Loucy (cell line): ENCODE measurements around the gene SLC1A6.

Experiments used
- H2AFZ ChIP-seq: fragments of 200-600 bp; sonication (generic); 2 replicates; pipeline ENCODE4 v1.6.0; 2016; ENCODE audit warnings: antibody characterized with exemption, mild to moderate bottlenecking, low read length, moderate library complexity
- H3F3A ChIP-seq: fragments of 200-600 bp; 2 replicates; pipeline ENCODE4 v1.6.0; 2016; ENCODE audit warnings: antibody characterized with exemption, low read depth, mild to moderate bottlenecking
- H3K27me3 ChIP-seq: fragments of 200-600 bp; sonication (generic); 2 replicates; pipeline ENCODE4 v1.6.1; 2014; ENCODE audit warnings: low read length, mild to moderate bottlenecking; ENCODE audit not compliant: insufficient read depth, poor library complexity, severe bottlenecking
- H3K36me3 ChIP-seq: fragments of 200-600 bp; sonication (generic); 2 replicates; pipeline ENCODE4 v1.6.1; 2016; ENCODE audit warnings: low read length; ENCODE audit not compliant: insufficient read depth
- H3K4me1 ChIP-seq: fragments of 200-600 bp; sonication (generic); 2 replicates; pipeline ENCODE4 v1.5.1; 2014; ENCODE audit warnings: low read length, mild to moderate bottlenecking; ENCODE audit not compliant: insufficient read depth, poor library complexity, severe bottlenecking
- H3K4me2 ChIP-seq: fragments of 200-600 bp; sonication (generic); 2 replicates; pipeline ENCODE4 v1.6.0; 2014; ENCODE audit warnings: antibody characterized with exemption, low read length, low read depth, mild to moderate bottlenecking; ENCODE audit not compliant: poor library complexity, severe bottlenecking
- H3K4me3 ChIP-seq: fragments of 200-600 bp; sonication (generic); 2 replicates; pipeline ENCODE4 v1.5.1; 2014; ENCODE audit warnings: low read length, mild to moderate bottlenecking, mixed read lengths; ENCODE audit not compliant: poor library complexity, severe bottlenecking
- H3K79me2 ChIP-seq: fragments of 200-600 bp; sonication (generic); 2 replicates; pipeline ENCODE4 v1.6.1; 2014; ENCODE audit warnings: low read length; ENCODE audit not compliant: insufficient read depth
- H3K9ac ChIP-seq: fragments of 200-600 bp; sonication (generic); 2 replicates; pipeline ENCODE4 v1.6.0; 2014; ENCODE audit warnings: mild to moderate bottlenecking, low read depth, low read length, moderate library complexity; ENCODE audit not compliant: poor library complexity, severe bottlenecking
- H3K9me2 ChIP-seq: fragments of 200-600 bp; sonication (generic); replicated peaks from 2 replicates; pipeline ENCODE4 v1.6.1; 2016; ENCODE audit warnings: low read depth, low read length, mixed read lengths
- H3K9me3 ChIP-seq: fragments of 200-600 bp; sonication (generic); 2 replicates; pipeline ENCODE4 v1.6.1; 2014; ENCODE audit warnings: mild to moderate bottlenecking, antibody characterized with exemption, low read length, low read depth; ENCODE audit not compliant: insufficient read depth
- H4K20me1 ChIP-seq: fragments of 200-600 bp; sonication (generic); 2 replicates; pipeline ENCODE4 v1.6.0; 2014; ENCODE audit warnings: antibody characterized with exemption, low read length, mild to moderate bottlenecking; ENCODE audit not compliant: insufficient read depth, poor library complexity, severe bottlenecking
- CTCF ChIP-seq: fragments of 200-600 bp; sonication (generic); conservative IDR thresholded peaks from 2 replicates; pipeline ENCODE4 v1.5.1; 2014; ENCODE audit warnings: mild to moderate bottlenecking, antibody characterized with exemption, low read length
- EZH2phosphoT487 ChIP-seq: fragments of 200-600 bp; IDR thresholded peaks from 2 replicates; pipeline ENCODE4 v1.6.1; 2018; ENCODE audit warnings: antibody characterized with exemption, mild to moderate bottlenecking, moderate library complexity, borderline replicate concordance

The SLC1A6 gene

GRCh38 chr19:14901675-14902260, 77.9 kb downstream of the SLC1A6 start:
- Histone ChIP-seq H3K4me3 (no peak overlapping the region), H3F3A (no peaks in the 10 kb centered on the region), H3K9me3 (no peaks in the 10 kb centered on the region), H3K4me2 (no peak overlapping the region), H4K20me1 (no peaks in the 10 kb centered on the region), H3K79me2 (no peaks in the 10 kb centered on the region), H3K9me2 (no peaks in the 10 kb centered on the region), H3K36me3 (no peaks in the 10 kb centered on the region), H3K9ac (no peak overlapping the region), H3K27me3 (no peaks in the 10 kb centered on the region), H3K4me1 (no peaks in the 10 kb centered on the region), H2AFZ (no peak overlapping the region)
- TF ChIP-seq EZH2phosphoT487 (no peak), CTCF (no peak)
